Activated T-cell treated with anti-CD3 and anti-CD28 coated beads, Interleukin-2, amount 50 U/mL, for 4 hours (primary cell): Measurements from ENCODE around the gene METTL14. TPM values are rescaled to one million over a fixed set of nuclear protein-coding genes. Genes with fewer than 3 reads are reported as not detected.

ENCODE experiments used
- ATAC-seq, 2 donors: fragments of 200-7000 bp; cut with Tn5 transposase; one replicate each; pipeline ENCODE4 v1.10.0; 2021
- DNase-seq: peaks from one replicate; pipeline ENCODE4 v3.0.0-alpha.2; 2020
- H3K27me3 Mint-ChIP-seq: one replicate; pipeline ENCODE4 v1.8.0; 2021; ENCODE audit warnings: low read depth, mixed read lengths
- H3K36me3 Mint-ChIP-seq: one replicate; pipeline ENCODE4 v1.8.0; 2022; ENCODE audit warnings: mixed read lengths; ENCODE audit not compliant: insufficient read depth
- H3K4me1 Mint-ChIP-seq: one replicate; pipeline ENCODE4 v1.8.0; 2021; ENCODE audit warnings: low read depth, mixed read lengths
- H3K4me3 Mint-ChIP-seq: one replicate; pipeline ENCODE4 v1.8.0; 2021; ENCODE audit warnings: mild to moderate bottlenecking, moderate library complexity, mixed read lengths
- H3K9me3 Mint-ChIP-seq: one replicate; pipeline ENCODE4 v1.8.0; 2021; ENCODE audit warnings: mixed read lengths
- total RNA-seq, 3 donors: library from RNA; stranded (reverse); gene quantifications; one replicate each; pipeline ENCODE4 v1.2.1, GENCODE V29; 2021

Gene METTL14
- total RNA-seq, 3 donors from 2014 or later, result 38.5 to 45.6 (median 39.4) TPM

- no peak for DNase-seq
These were observed 74.9 kb downstream of the METTL14 start for GRCh38 chr4:118760092-118760491.

GRCh38 chr4:118760493-118760892 lies 75.3 kb downstream of the METTL14 start:
- ATAC-seq, result no peak
- no peak for DNase-seq
- Mint-ChIP-seq H3K4me3 (no peak overlapping the region), H3K9me3 (no peaks in the 10 kb centered on the region), H3K36me3 (peaks cover 26% of the 10 kb centered on the region), H3K27me3 (no peaks in the 10 kb centered on the region), H3K4me1 (no peaks in the 10 kb centered on the region)

More at GRCh38 chr4:118760092-118760491, 74.9 kb downstream of the METTL14 start:
- Mint-ChIP-seq H3K36me3 (peaks cover 26% of the 10 kb centered on the region), H3K9me3 (no peaks in the 10 kb centered on the region), H3K27me3 (no peaks in the 10 kb centered on the region), H3K4me3 (no peak overlapping the region), H3K4me1 (no peaks in the 10 kb centered on the region)
- ATAC-seq, result no peak

DNA sequence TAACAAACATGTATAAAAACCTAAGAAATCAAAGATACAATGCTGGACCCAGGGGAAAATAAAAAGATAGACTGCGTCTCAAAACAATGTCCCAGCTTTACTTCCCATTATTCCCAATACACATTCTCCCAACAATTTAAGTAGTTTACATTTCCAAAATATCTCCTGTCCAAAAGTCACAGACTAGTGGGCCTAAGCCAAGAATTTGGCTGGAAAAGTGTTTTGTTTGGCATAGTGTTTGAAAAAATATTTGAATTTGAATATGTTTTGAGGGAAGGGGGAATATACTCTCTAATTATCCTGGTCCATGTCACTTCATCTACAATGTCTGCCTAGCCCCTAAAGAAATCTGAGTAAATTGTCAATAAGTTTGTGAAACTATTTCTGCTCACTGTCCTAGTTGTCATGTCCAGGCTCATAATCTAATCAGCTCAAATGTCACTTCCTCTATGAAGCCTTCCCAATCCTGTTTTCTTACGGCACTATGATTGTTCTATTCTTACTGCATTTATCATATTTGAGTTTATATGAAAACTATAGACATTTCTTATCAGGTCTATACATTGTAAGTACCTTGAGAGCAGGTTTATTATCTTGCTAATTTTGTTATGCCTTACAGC lies 76.3 kb downstream of the METTL14 start:
- Mint-ChIP-seq H3K9me3 (no peaks in the 10 kb centered on the region), H3K27me3 (no peaks in the 10 kb centered on the region), H3K36me3 (peaks cover 23% of the 10 kb centered on the region), H3K4me3 (no peak overlapping the region), H3K4me1 (no peaks in the 10 kb centered on the region)
- no peak for ATAC-seq
- no peak for DNase-seq

GRCh38 chr4:118762155-118762554 lies 77.0 kb downstream of the METTL14 start:
- Mint-ChIP-seq H3K9me3 (no peaks in the 10 kb centered on the region), H3K4me3 (no peak overlapping the region)

GRCh38 chr4:118762730-118763477 lies 77.7 kb downstream of the METTL14 start:
- H3K4me1 Mint-ChIP-seq, result no peaks in the 10 kb centered on the region
- DNase-seq (no peak), ATAC-seq (no peak)
- peaks cover 27% of the 10 kb centered on the region for H3K36me3 Mint-ChIP-seq
- no peaks in the 10 kb centered on the region for H3K27me3 Mint-ChIP-seq
- H3K9me3 Mint-ChIP-seq, result no peaks in the 10 kb centered on the region
- no peak overlapping the region for H3K4me3 Mint-ChIP-seq

More at GRCh38 chr4:118762155-118762554, 77.0 kb downstream of the METTL14 start:
- ATAC-seq (no peak), DNase-seq (no peak)
- peaks cover 28% of the 10 kb centered on the region for H3K36me3 Mint-ChIP-seq
- no peaks in the 10 kb centered on the region for H3K27me3 Mint-ChIP-seq
- H3K4me1 Mint-ChIP-seq, result no peaks in the 10 kb centered on the region

Other genes with a start within 250 kb of the METTL14 start
- gene SEC24D, start 150.7 kb downstream of the METTL14 start, total RNA-seq, result 10 to 100 TPM; 24.4 to 32.7 (median 30.7) TPM
- under 1 TPM; 0.15 to 0.27 (median 0.24) TPM for gene SYNPO2, start 203.5 kb downstream of the METTL14 start, total RNA-seq